Adrenal gland (tissue), 5 donors: ENCODE data around the gene UNC45A.

ENCODE experiments used
- POLR2A ChIP-seq, 2 donors: fragments of 450-650 bp; IDR thresholded peaks; one replicate each; pipeline ENCODE4 v1.6.1; 2017; ENCODE audit warnings: antibody characterized with exemption in 2 of 2, mild to moderate bottlenecking in 2 of 2, moderate library complexity in 1 of 2
- TF ChIP-seq, protein P1 (sequence below), 6 experiments: fragments of 450-650 bp in 4 of 6; fragments of 200-600 bp in 2 of 6; sonication (generic) in 1 of 6; IDR thresholded peaks; 1 replicate in 5 of 6; 2 replicates in 1 of 6; pipeline versions ENCODE4 v1.5.1 to v1.8.0; 2016 to 2021; ENCODE audit warnings: antibody characterized with exemption in 6 of 6, mild to moderate bottlenecking in 2 of 6, moderate library complexity in 1 of 6
- donor health status: DM: no; HTN: no; CAD: no.

DNA sequence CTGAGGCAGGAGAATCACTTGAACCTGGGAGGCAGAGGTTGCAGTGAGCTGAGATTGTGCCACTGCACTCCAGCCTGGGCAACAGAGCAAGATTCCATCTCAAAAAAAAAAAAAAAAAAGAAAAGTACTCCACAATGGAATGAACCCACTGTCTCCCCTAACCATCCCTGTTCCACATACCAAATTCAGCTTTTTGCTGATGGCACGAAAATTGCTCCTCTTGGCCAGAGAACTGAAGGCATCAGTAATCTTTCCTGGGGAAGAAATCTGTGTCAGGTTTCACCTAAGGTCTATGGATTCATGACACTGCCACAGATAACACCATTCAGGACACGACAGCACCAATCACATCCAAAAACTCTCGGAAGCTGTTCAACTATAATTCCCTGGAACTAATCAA is 66.1 kb downstream of the UNC45A start:
- TF ChIP-seq, protein P1, sequence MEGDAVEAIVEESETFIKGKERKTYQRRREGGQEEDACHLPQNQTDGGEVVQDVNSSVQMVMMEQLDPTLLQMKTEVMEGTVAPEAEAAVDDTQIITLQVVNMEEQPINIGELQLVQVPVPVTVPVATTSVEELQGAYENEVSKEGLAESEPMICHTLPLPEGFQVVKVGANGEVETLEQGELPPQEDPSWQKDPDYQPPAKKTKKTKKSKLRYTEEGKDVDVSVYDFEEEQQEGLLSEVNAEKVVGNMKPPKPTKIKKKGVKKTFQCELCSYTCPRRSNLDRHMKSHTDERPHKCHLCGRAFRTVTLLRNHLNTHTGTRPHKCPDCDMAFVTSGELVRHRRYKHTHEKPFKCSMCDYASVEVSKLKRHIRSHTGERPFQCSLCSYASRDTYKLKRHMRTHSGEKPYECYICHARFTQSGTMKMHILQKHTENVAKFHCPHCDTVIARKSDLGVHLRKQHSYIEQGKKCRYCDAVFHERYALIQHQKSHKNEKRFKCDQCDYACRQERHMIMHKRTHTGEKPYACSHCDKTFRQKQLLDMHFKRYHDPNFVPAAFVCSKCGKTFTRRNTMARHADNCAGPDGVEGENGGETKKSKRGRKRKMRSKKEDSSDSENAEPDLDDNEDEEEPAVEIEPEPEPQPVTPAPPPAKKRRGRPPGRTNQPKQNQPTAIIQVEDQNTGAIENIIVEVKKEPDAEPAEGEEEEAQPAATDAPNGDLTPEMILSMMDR (IDR thresholded peaks at IDR 0.05): no peak
- TF ChIP-seq POLR2A (IDR thresholded peaks at IDR 0.05): no peak
